ENCODE results near the gene ANKS4B. TPM values are rescaled to one million over a fixed set of nuclear protein-coding genes. Genes with fewer than 3 reads are reported as not detected.
A peak's percentile ranks its signal among the peaks of the same experiment; 100 is the strongest.

Gene ANKS4B
- polyA plus RNA-seq, 1 donor (not counting 4 experiments of a cell fraction or from before 2014, with no cell fraction given), result not detected

GRCh38 chr16:21277927-21278706 lies 44.6 kb downstream of the ANKS4B start, which contains the start of gene CRYM:
Gene CRYM, minus strand, starts transcription at chr16:21278290. Its CDS starts 39 bp downstream, at chr16:21278251.
- H3K27ac ChIP-seq (ENCODE audit: control insufficient read depth, insufficient read depth, low read length), result no peak within 1 kb of the TSS
- peak within 1 kb of the TSS; percentile 73 for H2AFZ ChIP-seq (ENCODE audit: control insufficient read depth, low read length)
- no peak for TF ChIP-seq EZH2 (IDR thresholded peaks at IDR 0.05; ENCODE audit: low read length)
- TF ChIP-seq, protein P1, sequence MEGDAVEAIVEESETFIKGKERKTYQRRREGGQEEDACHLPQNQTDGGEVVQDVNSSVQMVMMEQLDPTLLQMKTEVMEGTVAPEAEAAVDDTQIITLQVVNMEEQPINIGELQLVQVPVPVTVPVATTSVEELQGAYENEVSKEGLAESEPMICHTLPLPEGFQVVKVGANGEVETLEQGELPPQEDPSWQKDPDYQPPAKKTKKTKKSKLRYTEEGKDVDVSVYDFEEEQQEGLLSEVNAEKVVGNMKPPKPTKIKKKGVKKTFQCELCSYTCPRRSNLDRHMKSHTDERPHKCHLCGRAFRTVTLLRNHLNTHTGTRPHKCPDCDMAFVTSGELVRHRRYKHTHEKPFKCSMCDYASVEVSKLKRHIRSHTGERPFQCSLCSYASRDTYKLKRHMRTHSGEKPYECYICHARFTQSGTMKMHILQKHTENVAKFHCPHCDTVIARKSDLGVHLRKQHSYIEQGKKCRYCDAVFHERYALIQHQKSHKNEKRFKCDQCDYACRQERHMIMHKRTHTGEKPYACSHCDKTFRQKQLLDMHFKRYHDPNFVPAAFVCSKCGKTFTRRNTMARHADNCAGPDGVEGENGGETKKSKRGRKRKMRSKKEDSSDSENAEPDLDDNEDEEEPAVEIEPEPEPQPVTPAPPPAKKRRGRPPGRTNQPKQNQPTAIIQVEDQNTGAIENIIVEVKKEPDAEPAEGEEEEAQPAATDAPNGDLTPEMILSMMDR (optimal IDR thresholded peaks at IDR 0.05 in 1 of 3, IDR thresholded peaks at IDR 0.05 in 1 of 3, conservative IDR thresholded peaks at IDR 0.05 in 1 of 3; ENCODE audit: extremely low read depth in 1 of 3, insufficient read depth in 2 of 3, low read length in 3 of 3), result peak; percentile 58 to 96 (median 87)
- peak within 1 kb of the TSS; percentile 77 for H3K4me2 ChIP-seq (ENCODE audit: control insufficient read depth, extremely low read depth, insufficient read depth, low read depth, low read length)
- H4K20me1 ChIP-seq (ENCODE audit: control insufficient read depth, extremely low read depth, insufficient read depth, low read length), result no peaks in the 10 kb centered on the region
- H3K36me3 ChIP-seq (ENCODE audit: control insufficient read depth in 2 of 2, extremely low read depth in 1 of 2, insufficient read depth in 2 of 2, low read length in 2 of 2), result no peaks in the 10 kb centered on the region
- H3K27me3 ChIP-seq (ENCODE audit: control insufficient read depth, extremely low read depth, insufficient read depth, low read length), result peaks cover 35% of the 10 kb centered on the region
- no peaks in the 10 kb centered on the region for H3K79me2 ChIP-seq (ENCODE audit: control insufficient read depth, insufficient read depth, low read length)
- dilution Hi-C loops (cut with MboI; ENCODE audit: extremely low pct_ligation_motif_present, low sequenced_read_pairs), result no loop called here
- FAIRE-seq, result no peak
- H3K9me1 ChIP-seq (ENCODE audit: control insufficient read depth, extremely low read depth, insufficient read depth, low read length), result no peaks in the 10 kb centered on the region
- peaks cover 8% of the 10 kb centered on the region for H3K4me1 ChIP-seq (ENCODE audit: control insufficient read depth, extremely low read depth, insufficient read depth, low read length)
- H3K4me3 ChIP-seq (ENCODE audit: control insufficient read depth in 2 of 3, extremely low read depth in 1 of 3, insufficient read depth in 2 of 3, low read depth in 1 of 3, low read length in 3 of 3), result peak within 1 kb of the TSS; percentile 6 to 62 (median 49)
- no peak for DNase-seq (ENCODE audit: low read depth, low spot score)
- no peak within 1 kb of the TSS for H3K9ac ChIP-seq (ENCODE audit: control insufficient read depth, extremely low read depth, insufficient read depth, low read length)
- no peaks in the 10 kb centered on the region for H3K9me3 ChIP-seq (ENCODE audit: control insufficient read depth, low read depth, low read length)

GRCh38 chr16:21279501-21279900 lies 46.0 kb downstream of the ANKS4B start:
- no peak overlapping the region for H3K9ac ChIP-seq (ENCODE audit: control insufficient read depth, extremely low read depth, insufficient read depth, low read length)
- peaks cover 8% of the 10 kb centered on the region for H3K4me1 ChIP-seq (ENCODE audit: control insufficient read depth, extremely low read depth, insufficient read depth, low read length)
- H3K27me3 ChIP-seq (ENCODE audit: control insufficient read depth, extremely low read depth, insufficient read depth, low read length), result peaks cover 48% of the 10 kb centered on the region
- no peaks in the 10 kb centered on the region for H3K79me2 ChIP-seq (ENCODE audit: control insufficient read depth, insufficient read depth, low read length)
- H3K9me3 ChIP-seq (ENCODE audit: control insufficient read depth, low read depth, low read length), result no peaks in the 10 kb centered on the region
- H3K4me2 ChIP-seq (ENCODE audit: control insufficient read depth, extremely low read depth, insufficient read depth, low read depth, low read length), result no peak overlapping the region
- no peaks in the 10 kb centered on the region for H4K20me1 ChIP-seq (ENCODE audit: control insufficient read depth, extremely low read depth, insufficient read depth, low read length)
- H3K27ac ChIP-seq (ENCODE audit: control insufficient read depth, insufficient read depth, low read length), result no peak overlapping the region
- no peak for FAIRE-seq
- no peaks in the 10 kb centered on the region for H3K36me3 ChIP-seq (ENCODE audit: control insufficient read depth in 2 of 2, extremely low read depth in 1 of 2, insufficient read depth in 2 of 2, low read length in 2 of 2)
- TF ChIP-seq, protein P1 (optimal IDR thresholded peaks at IDR 0.05 in 1 of 3, IDR thresholded peaks at IDR 0.05 in 1 of 3, conservative IDR thresholded peaks at IDR 0.05 in 1 of 3; ENCODE audit: extremely low read depth in 1 of 3, insufficient read depth in 2 of 3, low read length in 3 of 3), result no peak
- no peak for TF ChIP-seq EZH2 (IDR thresholded peaks at IDR 0.05; ENCODE audit: low read length)
- dilution Hi-C loops (cut with MboI; ENCODE audit: extremely low pct_ligation_motif_present, low sequenced_read_pairs), result no loop called here
- no peaks in the 10 kb centered on the region for H3K9me1 ChIP-seq (ENCODE audit: control insufficient read depth, extremely low read depth, insufficient read depth, low read length)
- DNase-seq (ENCODE audit: low read depth, low spot score), result no peak
- H3K4me3 ChIP-seq (ENCODE audit: control insufficient read depth in 2 of 3, extremely low read depth in 1 of 3, insufficient read depth in 2 of 3, low read depth in 1 of 3, low read length in 3 of 3), result no peak overlapping the region
- no peak overlapping the region for H2AFZ ChIP-seq (ENCODE audit: control insufficient read depth, low read length)

Data from keratinocyte (primary cell).